ENCODE measurements around the gene KRTAP1-4.
"Not testable (repeated sequence)": the region's sequence is repeated elsewhere in the genome, so short reads cannot be mapped to it uniquely, and the experiment has no call there.

Gene KRTAP1-4

DNA sequence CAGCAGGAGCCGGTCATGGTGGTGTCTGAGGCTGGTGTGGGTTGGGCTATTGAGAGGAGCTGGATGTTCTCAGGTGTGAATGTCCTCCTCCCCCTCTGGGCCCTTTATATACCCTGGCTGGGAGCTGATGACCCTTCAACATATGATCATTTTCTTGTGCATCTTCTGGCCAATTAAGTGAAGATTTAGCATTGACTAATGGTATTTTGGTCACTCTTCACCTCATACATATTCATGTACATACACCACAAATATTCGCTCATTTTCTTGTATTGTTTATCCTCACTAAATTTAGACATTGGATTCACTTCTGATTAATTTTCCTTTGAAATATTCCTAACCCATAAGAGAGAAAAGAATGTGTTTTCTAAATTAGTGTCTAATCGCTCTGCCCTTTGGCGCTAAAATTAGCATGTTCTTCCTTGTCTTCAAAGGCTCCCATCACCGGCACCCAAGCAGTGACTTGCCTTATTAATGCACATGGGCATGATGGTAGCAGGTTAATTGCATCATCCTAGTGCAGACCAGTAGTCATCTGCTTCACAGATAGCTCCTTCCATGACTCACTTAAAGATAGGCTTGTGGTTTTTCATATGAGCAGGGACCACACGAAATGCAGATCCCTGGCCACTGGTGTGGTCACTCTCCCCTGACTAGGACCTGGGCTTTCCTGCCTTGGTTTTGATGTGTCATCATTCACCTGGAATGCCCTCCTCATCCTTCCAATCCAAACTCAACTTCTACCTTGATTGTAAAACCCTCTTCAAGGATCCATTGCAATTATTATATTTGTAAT is 36.0 kb upstream of the KRTAP1-4 start, which contains the start of gene KRTAP2-4:
TSS of gene KRTAP2-4 (minus strand) at position 51 of the 796 bp plus-strand sequence. CDS start at position 17, 34 bp downstream.
- no peak for DNase-seq (ENCODE audit: low spot score)
- TF ChIP-seq, protein P1, sequence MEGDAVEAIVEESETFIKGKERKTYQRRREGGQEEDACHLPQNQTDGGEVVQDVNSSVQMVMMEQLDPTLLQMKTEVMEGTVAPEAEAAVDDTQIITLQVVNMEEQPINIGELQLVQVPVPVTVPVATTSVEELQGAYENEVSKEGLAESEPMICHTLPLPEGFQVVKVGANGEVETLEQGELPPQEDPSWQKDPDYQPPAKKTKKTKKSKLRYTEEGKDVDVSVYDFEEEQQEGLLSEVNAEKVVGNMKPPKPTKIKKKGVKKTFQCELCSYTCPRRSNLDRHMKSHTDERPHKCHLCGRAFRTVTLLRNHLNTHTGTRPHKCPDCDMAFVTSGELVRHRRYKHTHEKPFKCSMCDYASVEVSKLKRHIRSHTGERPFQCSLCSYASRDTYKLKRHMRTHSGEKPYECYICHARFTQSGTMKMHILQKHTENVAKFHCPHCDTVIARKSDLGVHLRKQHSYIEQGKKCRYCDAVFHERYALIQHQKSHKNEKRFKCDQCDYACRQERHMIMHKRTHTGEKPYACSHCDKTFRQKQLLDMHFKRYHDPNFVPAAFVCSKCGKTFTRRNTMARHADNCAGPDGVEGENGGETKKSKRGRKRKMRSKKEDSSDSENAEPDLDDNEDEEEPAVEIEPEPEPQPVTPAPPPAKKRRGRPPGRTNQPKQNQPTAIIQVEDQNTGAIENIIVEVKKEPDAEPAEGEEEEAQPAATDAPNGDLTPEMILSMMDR (IDR thresholded peaks at IDR 0.05), result no peak
- H3K4me3 ChIP-seq, result no peak within 1 kb of the TSS
- H3K27ac ChIP-seq, result no peak within 1 kb of the TSS

- not testable (repeated sequence) for H3K27ac ChIP-seq; DNase-seq (ENCODE audit: low spot score); H3K4me3 ChIP-seq
Measured at GRCh38 chr17:41065016-41065689, 35.2 kb upstream of the KRTAP1-4 start.

GRCh38 chr17:41064301-41064700 is 34.3 kb upstream of the KRTAP1-4 start:
- no peak overlapping the region for H3K27ac ChIP-seq
- TF ChIP-seq, protein P1 (IDR thresholded peaks at IDR 0.05), result no peak
- no peak for DNase-seq (ENCODE audit: low spot score)
- no peak overlapping the region for H3K4me3 ChIP-seq

DNA sequence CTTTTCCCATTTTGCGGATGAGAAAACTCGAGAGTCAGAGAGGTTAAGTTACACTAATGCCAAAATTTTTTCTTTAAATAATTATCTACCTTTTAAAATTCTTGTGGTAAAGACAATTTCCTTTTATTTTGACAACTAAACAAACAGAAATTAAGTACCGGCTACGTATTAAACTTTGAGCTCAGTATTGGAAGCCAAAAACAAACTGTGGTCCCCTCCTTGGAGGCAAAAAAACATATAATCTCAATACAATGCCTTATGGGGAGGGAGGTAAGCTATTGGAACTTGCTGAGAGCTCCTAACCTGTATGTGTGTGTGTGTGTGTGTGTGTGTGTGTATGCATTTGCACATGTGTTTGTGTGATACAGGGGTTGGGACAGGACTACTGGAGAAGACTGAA is 33.5 kb upstream of the KRTAP1-4 start:
- no peak for DNase-seq (ENCODE audit: low spot score)
- TF ChIP-seq, protein P1 (IDR thresholded peaks at IDR 0.05), result no peak
- Histone ChIP-seq H3K27ac (no peak overlapping the region), H3K4me3 (no peak overlapping the region)

DNA sequence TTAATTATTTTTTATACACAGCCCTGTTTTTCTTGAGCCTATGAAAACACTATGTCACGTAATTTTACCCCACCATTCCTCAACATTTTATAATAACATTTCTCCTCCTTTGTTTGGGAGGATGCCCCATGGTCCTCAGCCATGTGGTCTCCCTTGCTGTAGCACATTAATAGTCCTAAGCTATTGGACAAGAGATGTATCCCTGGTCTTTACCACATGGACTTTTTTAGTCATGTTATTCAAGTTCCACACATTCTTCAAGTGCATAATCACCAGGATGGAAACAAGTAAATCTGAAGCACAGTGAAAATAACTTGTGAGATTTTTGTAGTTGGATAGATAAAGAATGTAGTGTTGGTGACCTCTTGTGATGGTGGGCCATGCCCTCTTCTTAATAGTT is 32.0 kb upstream of the KRTAP1-4 start:
- TF ChIP-seq, protein P1 (IDR thresholded peaks at IDR 0.05), result no peak
- no peak for DNase-seq (ENCODE audit: low spot score)
- H3K27ac ChIP-seq, result peak overlapping the region in 1 of 2 donors; percentile 44

GRCh38 chr17:41060052-41060604 is 30.1 kb upstream of the KRTAP1-4 start, which contains the start of gene KRTAP2-3:
KRTAP2-3 (minus strand) TSS chr17:41060114; CDS start chr17:41060050, 64 bp downstream.
- Histone ChIP-seq H3K4me3 (no peak within 1 kb of the TSS), H3K27ac (no peak within 1 kb of the TSS)
- TF ChIP-seq, protein P1 (IDR thresholded peaks at IDR 0.05), result no peak
- no peak for DNase-seq (ENCODE audit: low spot score)

More for the DNA sequence above, 32.0 kb upstream of the KRTAP1-4 start:
- H3K4me3 ChIP-seq, result no peak overlapping the region

DNA sequence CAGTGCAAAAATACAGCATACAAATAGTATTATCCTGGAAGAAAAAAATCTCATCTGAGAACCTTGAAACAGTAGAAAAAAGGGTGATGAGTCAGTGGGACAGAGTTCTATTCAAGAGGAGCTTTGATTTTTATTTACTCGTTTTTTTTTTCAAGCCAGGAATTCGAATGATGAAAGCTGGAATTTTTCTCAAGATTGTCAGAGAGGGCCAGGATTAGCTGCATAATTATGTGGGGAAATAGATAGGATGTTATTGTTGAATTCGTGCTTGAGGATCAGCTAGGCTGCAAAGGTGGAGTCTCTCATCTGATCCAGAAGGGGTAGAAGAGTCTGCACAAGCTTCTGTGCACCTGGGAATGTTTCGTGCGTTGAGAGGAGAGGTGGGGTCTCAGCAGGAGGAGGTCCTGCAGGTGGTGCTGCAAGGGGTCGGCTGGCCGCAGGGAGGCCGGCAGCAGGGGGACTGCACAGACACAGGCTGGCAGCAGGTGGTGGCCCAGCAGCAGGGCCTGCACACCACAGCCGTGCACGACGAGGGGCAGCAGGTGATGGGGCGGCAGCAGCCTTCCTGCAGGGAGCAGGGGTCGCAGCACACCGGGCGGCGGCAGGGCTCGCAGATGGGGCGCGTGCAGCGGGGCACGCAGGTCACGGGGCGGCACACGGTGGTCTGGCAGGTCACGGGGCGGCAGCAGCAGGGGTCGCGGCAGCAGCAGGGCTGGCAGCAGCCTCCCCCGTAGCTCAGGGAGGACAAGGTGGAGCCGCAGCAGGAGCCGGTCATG is 29.5 kb upstream of the KRTAP1-4 start:
- DNase-seq (ENCODE audit: low spot score); H3K27ac ChIP-seq; H3K4me3 ChIP-seq: not testable (repeated sequence)
